GM18505 (cell line): Measurements from ENCODE around the gene ITIH5.
"Not testable (repeated sequence)": the region's sequence is repeated elsewhere in the genome, so short reads cannot be mapped to it uniquely, and the experiment has no call there.

Experiments
- ATAC-seq: cut with Tn5 transposase; IDR thresholded peaks from one replicate; pipeline ENCODE4 v1.9.1; 2021; ENCODE audit not compliant: unreplicated experiment
- POLR2A ChIP-seq: IDR thresholded peaks from 4 replicates; pipeline ENCODE4 v1.6.1; 2011; ENCODE audit warnings: borderline replicate concordance; ENCODE audit not compliant: insufficient read depth, insufficient read length; ENCODE audit errors: extremely low read depth

ITIH5 gene

GRCh38 chr10:7667262-7668141 lies 736 bp upstream of the ITIH5 start:
- TF ChIP-seq POLR2A: no peak
- ATAC-seq: no peak

- no peak for ATAC-seq
- TF ChIP-seq POLR2A: no peak
These were observed 999 bp downstream of the ITIH5 start for GRCh38 chr10:7665767-7666166.

- TF ChIP-seq POLR2A: no peak
- ATAC-seq: no peak
These were observed 2.1 kb downstream of the ITIH5 start for GRCh38 chr10:7664707-7665106.

GRCh38 chr10:7662522-7662921 lies 4.2 kb downstream of the ITIH5 start:
- no peak for TF ChIP-seq POLR2A

GRCh38 chr10:7659560-7659959 lies 7.2 kb downstream of the ITIH5 start:
- TF ChIP-seq POLR2A: no peak
- ATAC-seq: no peak

More at GRCh38 chr10:7662522-7662921, 4.2 kb downstream of the ITIH5 start:
- no peak for ATAC-seq

- no peak for TF ChIP-seq POLR2A
- no peak for ATAC-seq
These were observed 9.2 kb downstream of the ITIH5 start for GRCh38 chr10:7657552-7657951.

- ATAC-seq: not testable (repeated sequence)
These were observed 9.7 kb downstream of the ITIH5 start for GRCh38 chr10:7657079-7657478.

GRCh38 chr10:7651853-7652470 lies 14.8 kb downstream of the ITIH5 start:
- no peak for TF ChIP-seq POLR2A
- ATAC-seq: no peak

- TF ChIP-seq POLR2A: no peak
- ATAC-seq: no peak
These were observed 17.0 kb downstream of the ITIH5 start for GRCh38 chr10:7649673-7650300.

GRCh38 chr10:7647062-7647664 lies 19.6 kb downstream of the ITIH5 start:
- TF ChIP-seq POLR2A: no peak
- no peak for ATAC-seq

GRCh38 chr10:7642491-7643011 lies 24.2 kb downstream of the ITIH5 start:
- no peak for ATAC-seq
- TF ChIP-seq POLR2A: no peak

GRCh38 chr10:7635408-7636125 lies 31.2 kb downstream of the ITIH5 start:
- ATAC-seq: no peak
- TF ChIP-seq POLR2A: no peak

GRCh38 chr10:7634142-7634894 lies 32.4 kb downstream of the ITIH5 start:
- no peak for ATAC-seq

GRCh38 chr10:7626283-7626682 lies 40.5 kb downstream of the ITIH5 start:
- no peak for TF ChIP-seq POLR2A
- no peak for ATAC-seq

More at GRCh38 chr10:7634142-7634894, 32.4 kb downstream of the ITIH5 start:
- no peak for TF ChIP-seq POLR2A
